MV-4-11 (cell line): ENCODE measurements around the gene GIPC1.
A peak's percentile ranks its signal among the peaks of the same experiment; 100 is the strongest.

Experiments used
- DNase-seq: peaks from one replicate; lab custom pipeline; 2025; lab: John Stamatoyannopoulos, UW

The GIPC1 gene

GRCh38 chr19:14494411-14494810 lies 1.5 kb downstream of the GIPC1 start:
- DNase-seq, result no peak

- DNase-seq, result no peak
Measured at GRCh38 chr19:14492756-14493337, 3.1 kb downstream of the GIPC1 start.

- no peak for DNase-seq
Measured at GRCh38 chr19:14487370-14488125, 8.4 kb downstream of the GIPC1 start.

GRCh38 chr19:14482172-14482941 lies 13.6 kb downstream of the GIPC1 start:
- no peak for DNase-seq

GRCh38 chr19:14480700-14481079 lies 15.2 kb downstream of the GIPC1 start:
- DNase-seq, result no peak

GRCh38 chr19:14479975-14480699 lies 15.8 kb downstream of the GIPC1 start:
- peak; percentile 24 for DNase-seq

- no peak for DNase-seq
Measured at GRCh38 chr19:14479309-14479974, 16.5 kb downstream of the GIPC1 start.

GRCh38 chr19:14478113-14478545 lies 17.8 kb downstream of the GIPC1 start:
- no peak for DNase-seq

GRCh38 chr19:14477418-14478112 lies 18.4 kb downstream of the GIPC1 start:
- DNase-seq, result no peak

GRCh38 chr19:14476673-14477401 lies 19.1 kb downstream of the GIPC1 start:
- DNase-seq, result peak; percentile 82

- DNase-seq, result no peak
Measured at GRCh38 chr19:14476327-14476672, 19.6 kb downstream of the GIPC1 start.

GRCh38 chr19:14475251-14476073 lies 20.5 kb downstream of the GIPC1 start, which contains the start of gene PTGER1:
PTGER1 (minus strand) TSS chr19:14475354; CDS start chr19:14474320, 1,034 bp downstream.
- DNase-seq, result peak; percentile 50

GRCh38 chr19:14474827-14475226 lies 21.1 kb downstream of the GIPC1 start:
- DNase-seq, result no peak

- DNase-seq, result no peak
Measured at GRCh38 chr19:14473978-14474578, 21.8 kb downstream of the GIPC1 start.

GRCh38 chr19:14473073-14473977 lies 22.6 kb downstream of the GIPC1 start:
- no peak for DNase-seq

- DNase-seq, result peak; percentile 44
Measured at GRCh38 chr19:14472202-14472938, 23.6 kb downstream of the GIPC1 start.
